GM12878 (cell line): ENCODE measurements around the gene ANO8. TPM values are rescaled to one million over a fixed set of nuclear protein-coding genes. Genes with fewer than 3 reads are reported as not detected.

Source experiments
- ATF2 ChIP-seq: IDR thresholded peaks from 2 replicates; pipeline ENCODE4 v1.6.1; 2012; ENCODE audit warnings: low read length, inconsistent platforms
- BACH1 ChIP-seq: fragments of 450-650 bp; IDR thresholded peaks from 2 replicates; pipeline ENCODE4 v1.6.1; 2017; ENCODE audit warnings: mild to moderate bottlenecking, borderline replicate concordance
- BHLHE40 ChIP-seq, 2 experiments: fragments of 450-650 bp in 1 of 2; IDR thresholded peaks; 2 replicates each; pipeline ENCODE4 v1.6.1; 2011 to 2017; ENCODE audit warnings: low read depth in 2 of 2, borderline replicate concordance in 1 of 2, improper control_type of control experiment in 1 of 2, low read length in 1 of 2, mild to moderate bottlenecking in 1 of 2
- CREM ChIP-seq: IDR thresholded peaks from 2 replicates; pipeline ENCODE4 v1.6.1; 2014; ENCODE audit warnings: antibody characterized with exemption, low read depth
- E4F1 ChIP-seq: fragments of 450-650 bp; IDR thresholded peaks from 2 replicates; pipeline ENCODE4 v1.6.1; 2018; ENCODE audit warnings: borderline replicate concordance, mild to moderate bottlenecking; ENCODE audit not compliant: partially characterized antibody
- GATAD2B ChIP-seq: fragments of 450-650 bp; conservative IDR thresholded peaks from 2 replicates; pipeline ENCODE4 v1.6.1; 2017; ENCODE audit warnings: low read depth, mild to moderate bottlenecking, moderate library complexity
- HDAC2 ChIP-seq: fragments of 200-600 bp; sonication (generic); IDR thresholded peaks from 2 replicates; pipeline ENCODE4 v1.6.1; 2017
- IKZF2 ChIP-seq, 2 experiments: fragments of 450-650 bp; IDR thresholded peaks; 2 replicates each; pipeline ENCODE4 v1.6.1; 2017; ENCODE audit warnings: mild to moderate bottlenecking in 2 of 2, moderate library complexity in 2 of 2
- LARP7 ChIP-seq: fragments of 450-650 bp; IDR thresholded peaks from 2 replicates; pipeline ENCODE4 v1.6.1; 2017; ENCODE audit warnings: mild to moderate bottlenecking
- MAX ChIP-seq: IDR thresholded peaks from 2 replicates; pipeline ENCODE4 v1.6.1; 2012; ENCODE audit warnings: low read depth, low read length, improper control_type of control experiment
- MEF2B ChIP-seq: fragments of 450-650 bp; IDR thresholded peaks from 2 replicates; pipeline ENCODE4 v1.6.1; 2018; ENCODE audit warnings: mild to moderate bottlenecking, moderate library complexity; ENCODE audit not compliant: partially characterized antibody, poor library complexity, severe bottlenecking
- MTA3 ChIP-seq: IDR thresholded peaks from 2 replicates; pipeline ENCODE4 v1.6.1; 2012; ENCODE audit warnings: low read length, inconsistent platforms, borderline replicate concordance
- MXI1 ChIP-seq: fragments of 150-350 bp; IDR thresholded peaks from 2 replicates; pipeline ENCODE4 v1.6.1; 2011; ENCODE audit warnings: low read depth, mild to moderate bottlenecking, inconsistent platforms, low read length, improper control_type of control experiment
- NFXL1 ChIP-seq: fragments of 450-650 bp; IDR thresholded peaks from 2 replicates; pipeline ENCODE4 v1.6.1; 2017; ENCODE audit warnings: antibody characterized with exemption, mild to moderate bottlenecking, borderline replicate concordance
- NR2F1 ChIP-seq: fragments of 450-650 bp; conservative IDR thresholded peaks from 2 replicates; pipeline ENCODE4 v1.6.1; 2017; ENCODE audit warnings: mild to moderate bottlenecking
- POLR2A ChIP-seq: IDR thresholded peaks from 2 replicates; pipeline ENCODE4 v1.6.1; 2011; ENCODE audit warnings: low read depth, mild to moderate bottlenecking, low read length
- RB1 ChIP-seq: fragments of 450-650 bp; formaldehyde crosslinking; IDR thresholded peaks from 2 replicates; pipeline ENCODE4 v1.6.1; 2017; ENCODE audit warnings: mild to moderate bottlenecking, borderline replicate concordance
- REST ChIP-seq: IDR thresholded peaks from 2 replicates; pipeline ENCODE4 v1.6.1; 2012; ENCODE audit warnings: mild to moderate bottlenecking, low read depth, low read length
- SPI1 ChIP-seq: IDR thresholded peaks from 2 replicates; pipeline ENCODE4 v1.6.1; 2011; ENCODE audit warnings: low read depth, mild to moderate bottlenecking, low read length, moderate library complexity, borderline replicate concordance; ENCODE audit not compliant: insufficient read depth
- TBL1XR1 ChIP-seq: IDR thresholded peaks from 2 replicates; pipeline ENCODE4 v1.6.1; 2012; ENCODE audit warnings: low read depth, low read length, improper control_type of control experiment
- ZNF207 ChIP-seq: fragments of 450-650 bp; IDR thresholded peaks from 2 replicates; pipeline ENCODE4 v1.6.1; 2014; ENCODE audit warnings: antibody characterized with exemption, mild to moderate bottlenecking, borderline replicate concordance
- ZNF217 ChIP-seq: fragments of 450-650 bp; IDR thresholded peaks from 2 replicates; pipeline ENCODE4 v1.6.1; 2017; ENCODE audit warnings: antibody characterized with exemption, mild to moderate bottlenecking
- polyA plus RNA-seq, 11 experiments: library from polyadenylated mRNA; depleted of rRNA in 4 of 11; unstranded in 6 of 11; stranded (reverse) in 5 of 11; fragments of >200 nt; fragmentation: Nextera tagmentation in 4 of 11; fragmentation: Illumina TruSeq in 1 of 11; extraction: Ambion mirVana in 4 of 11; extraction: Trizol in 1 of 11; gene quantifications; 1 replicate in 1 of 11; 2 replicates in 10 of 11; pipeline versions ENCODE4 v1.2.1 to v1.2.3, GENCODE V29; 2011 to 2016; ENCODE audit warnings: inconsistent platforms in 2 of 11, missing spikeins in 2 of 11, low read depth in 1 of 11
- total RNA-seq, 4 experiments: library from RNA; depleted of rRNA in 3 of 4; stranded (reverse); fragments of >200 nt in 3 of 4; fragmentation: Illumina TruSeq in 1 of 4; extraction: Trizol in 1 of 4; gene quantifications; 2 replicates each; pipeline versions ENCODE4 v1.2.1 to v1.2.3, GENCODE V29; 2013 to 2021

The ANO8 gene
- total and polyA plus RNA-seq, 10 of the 15 experiments (the other 5 are each of a cell fraction or from before 2014, with no cell fraction given), result 0.04 to 6.7 (median 1.1) TPM

GRCh38 chr19:17281391-17282304, 53.0 kb downstream of the ANO8 start, which contains the start of gene ANKLE1 (continued):
- TF ChIP-seq TBL1XR1 (no peak), MEF2B (peak; percentile 5), MXI1 (peak; percentile 80), REST (no peak), ZNF207 (0 out of 2 replicates have a peak, but pooled peaks have one; percentile 30), GATAD2B (peak; percentile 69; the same call in 1 of the 2 replicates), HDAC2 (no peak), ZNF217 (peak; percentile 53; the same call in 1 of the 2 replicates), SPI1 (peak; percentile 55; the same call in 1 of the 2 replicates), MTA3 (no peak), CREM (0 out of 2 replicates have a peak, but pooled peaks have one; percentile 21), NR2F1 (0 out of 2 replicates have a peak, but pooled peaks have one; percentile 43), BACH1 (0 out of 2 replicates have a peak, but pooled peaks have one; percentile 39), MAX (peak; percentile 87), ATF2 (no peak), RB1 (no peak), NFXL1 (no peak), LARP7 (0 out of 2 replicates have a peak, but pooled peaks have one; percentile 34), IKZF2 (IDR thresholded peaks at IDR 0.05) (0 out of 4 replicates have a peak, but pooled peaks of 1 of the 2 experiments have one; percentile 25), E4F1 (no peak), POLR2A (peak; percentile 70), BHLHE40 (IDR thresholded peaks at IDR 0.05; ENCODE audit: borderline replicate concordance in 1 of 2, low read depth in 2 of 2, low read length in 1 of 2) (0 out of 4 replicates have a peak, but pooled peaks of 1 of the 2 experiments have one; percentile 38)
